Gastrocnemius medialis (tissue), 4 donors: ENCODE measurements around the gene FRMD4B. TPM values are rescaled to one million over a fixed set of nuclear protein-coding genes. Genes with fewer than 3 reads are reported as not detected.
"Not testable (repeated sequence)": the region's sequence is repeated elsewhere in the genome, so short reads cannot be mapped to it uniquely, and the experiment has no call there.

Experiments used
- ATAC-seq, 2 donors: fragments of 150-250 bp; one replicate each; pipeline ENCODE4 v1.9.1; 2016
- DNase-seq, 2 donors: peaks; one replicate each; pipeline ENCODE4 v3.0.0-alpha.2; 2019
- H3K27ac ChIP-seq, 4 donors: fragments of 200-600 bp; sonication (generic); 1 replicate in 1 of 4; 2 replicates in 3 of 4; pipeline ENCODE4 v1.5.1; 2016 to 2018; ENCODE audit warnings: mild to moderate bottlenecking in 2 of 4, moderate library complexity in 1 of 4
- H3K27me3 ChIP-seq, 3 donors: fragments of 200-600 bp; sonication (generic) in 2 of 3; 1 replicate in 1 of 3; 2 replicates in 2 of 3; pipeline versions ENCODE4 v1.5.1 to v1.6.0; 2016 to 2019; ENCODE audit warnings: mild to moderate bottlenecking in 1 of 3, moderate library complexity in 1 of 3
- H3K36me3 ChIP-seq, 2 donors: fragments of 200-600 bp; sonication (generic) in 1 of 2; one replicate each; pipeline ENCODE4 v1.5.1; 2017 to 2018
- H3K4me1 ChIP-seq, 2 donors: fragments of 200-600 bp; sonication (generic) in 1 of 2; one replicate each; pipeline ENCODE4 v1.5.1; 2016 to 2017; ENCODE audit warnings: mild to moderate bottlenecking in 2 of 2
- H3K4me3 ChIP-seq, 4 donors: fragments of 200-600 bp; sonication (generic) in 3 of 4; 1 replicate in 1 of 4; 2 replicates in 3 of 4; pipeline ENCODE4 v1.5.1; 2016 to 2019; ENCODE audit warnings: mild to moderate bottlenecking in 2 of 4
- H3K9me3 ChIP-seq, 3 donors: fragments of 200-600 bp; sonication (generic) in 2 of 3; 1 replicate in 1 of 3; 2 replicates in 2 of 3; pipeline ENCODE4 v1.5.1; 2016 to 2019
- CTCF ChIP-seq, 5 experiments: fragments of 450-650 bp in 3 of 5; fragments of 200-600 bp in 2 of 5; sonication (generic) in 2 of 5; IDR thresholded peaks in 4 of 5; conservative IDR thresholded peaks in 1 of 5; 1 replicate in 4 of 5; 2 replicates in 1 of 5; pipeline ENCODE4 v1.5.1; 2016 to 2019; ENCODE audit warnings: antibody characterized with exemption in 5 of 5, mild to moderate bottlenecking in 3 of 5, moderate library complexity in 3 of 5
- POLR2A ChIP-seq, 2 donors: fragments of 450-650 bp; IDR thresholded peaks; one replicate each; pipeline ENCODE4 v1.6.1; 2017; ENCODE audit warnings: antibody characterized with exemption in 2 of 2, mild to moderate bottlenecking in 2 of 2, moderate library complexity in 2 of 2
- in situ Hi-C, 4 donors: fragments of 200-750 bp; cut with MboI; loops; one replicate each; pipeline versions ENCODE4 v1.15.0 to v1.8.0; 2017; ENCODE audit warnings: low sequenced_read_pairs in 4 of 4
- intact Hi-C: fragments of 100-400 bp; cut with DNase I; formaldehyde crosslinking; loops from one replicate; pipeline ENCODE4 v1.15.1; 2023; ENCODE audit warnings: low total_unique reads
- total RNA-seq, 4 donors: library from RNA; depleted of rRNA; stranded (reverse); fragments of >200 nt; gene quantifications; one replicate each; pipeline versions ENCODE4 v1.1.0 to v1.2.3, GENCODE V29; 2016

Gene FRMD4B
- total RNA-seq, 4 donors from 2014 or later, result 0.29 to 3.6 (median 1.7) TPM

- H3K36me3 ChIP-seq, result no peaks in the 10 kb centered on the region
- ATAC-seq, result no peak
- H3K27me3 ChIP-seq, result no peaks in the 10 kb centered on the region
- no peak overlapping the region for H3K27ac ChIP-seq
- in situ Hi-C loops, result no loop called here
- no peaks in the 10 kb centered on the region for H3K9me3 ChIP-seq
- no peak for DNase-seq
- no peak overlapping the region for H3K4me3 ChIP-seq
- no peak for TF ChIP-seq CTCF (IDR thresholded peaks at IDR 0.05 in 4 of 5, conservative IDR thresholded peaks at IDR 0.05 in 1 of 5)
- TF ChIP-seq POLR2A (IDR thresholded peaks at IDR 0.05), result no peak
- H3K4me1 ChIP-seq, result no peaks in the 10 kb centered on the region
- intact Hi-C loops, result no loop called here
Measured at GRCh38 chr3:69236812-69237707, 148.8 kb downstream of the FRMD4B start.

GRCh38 chr3:69235882-69236281 is 150.0 kb downstream of the FRMD4B start:
- in situ Hi-C loops, result no loop called here
- no peaks in the 10 kb centered on the region for H3K9me3 ChIP-seq
- TF ChIP-seq CTCF (IDR thresholded peaks at IDR 0.05 in 4 of 5, conservative IDR thresholded peaks at IDR 0.05 in 1 of 5) (no peak), POLR2A (IDR thresholded peaks at IDR 0.05) (no peak)
- no peaks in the 10 kb centered on the region for H3K36me3 ChIP-seq
- no peak overlapping the region for H3K27ac ChIP-seq
- ATAC-seq (no peak), DNase-seq (no peak)
- intact Hi-C loops, result no loop called here
- H3K4me1 ChIP-seq, result no peaks in the 10 kb centered on the region
- no peaks in the 10 kb centered on the region for H3K27me3 ChIP-seq
- H3K4me3 ChIP-seq, result no peak overlapping the region

- H3K9me3 ChIP-seq, H3K36me3 ChIP-seq, H3K27me3 ChIP-seq, ATAC-seq, H3K4me3 ChIP-seq, intact Hi-C loops, in situ Hi-C loops, DNase-seq, H3K27ac ChIP-seq, H3K4me1 ChIP-seq: not testable (repeated sequence)
Measured at GRCh38 chr3:69235227-69235626, 150.7 kb downstream of the FRMD4B start.

GRCh38 chr3:69232482-69232881 is 153.4 kb downstream of the FRMD4B start:
- in situ Hi-C loops (no loop called here), intact Hi-C loops (no loop called here)
- Histone ChIP-seq H3K4me3 (no peak overlapping the region), H3K27me3 (no peaks in the 10 kb centered on the region), H3K27ac (no peak overlapping the region), H3K9me3 (no peaks in the 10 kb centered on the region), H3K36me3 (no peaks in the 10 kb centered on the region), H3K4me1 (no peaks in the 10 kb centered on the region)
- TF ChIP-seq POLR2A (IDR thresholded peaks at IDR 0.05), result no peak
- no peak for TF ChIP-seq CTCF (IDR thresholded peaks at IDR 0.05 in 4 of 5, conservative IDR thresholded peaks at IDR 0.05 in 1 of 5)
- ATAC-seq, result no peak
- no peak for DNase-seq

GRCh38 chr3:69231929-69232440 is 153.9 kb downstream of the FRMD4B start:
- Histone ChIP-seq H3K4me3 (no peak overlapping the region), H3K27me3 (no peaks in the 10 kb centered on the region), H3K36me3 (no peaks in the 10 kb centered on the region), H3K27ac (no peak overlapping the region), H3K4me1 (no peaks in the 10 kb centered on the region), H3K9me3 (no peaks in the 10 kb centered on the region)
- intact Hi-C loops, result no loop called here
- DNase-seq (no peak), ATAC-seq (no peak)
- TF ChIP-seq POLR2A (IDR thresholded peaks at IDR 0.05), result no peak
- no peak for TF ChIP-seq CTCF (IDR thresholded peaks at IDR 0.05 in 4 of 5, conservative IDR thresholded peaks at IDR 0.05 in 1 of 5)
- in situ Hi-C loops, result no loop called here
